T-helper 9 cell (primary cell): ENCODE measurements around the gene SLC2A3.
"Not testable (repeated sequence)": the region's sequence is repeated elsewhere in the genome, so short reads cannot be mapped to it uniquely, and the experiment has no call there.

Experiments
- DNase-seq: peaks from one replicate; pipeline ENCODE4 v3.0.0-alpha.2; 2020

The SLC2A3 gene

DNA sequence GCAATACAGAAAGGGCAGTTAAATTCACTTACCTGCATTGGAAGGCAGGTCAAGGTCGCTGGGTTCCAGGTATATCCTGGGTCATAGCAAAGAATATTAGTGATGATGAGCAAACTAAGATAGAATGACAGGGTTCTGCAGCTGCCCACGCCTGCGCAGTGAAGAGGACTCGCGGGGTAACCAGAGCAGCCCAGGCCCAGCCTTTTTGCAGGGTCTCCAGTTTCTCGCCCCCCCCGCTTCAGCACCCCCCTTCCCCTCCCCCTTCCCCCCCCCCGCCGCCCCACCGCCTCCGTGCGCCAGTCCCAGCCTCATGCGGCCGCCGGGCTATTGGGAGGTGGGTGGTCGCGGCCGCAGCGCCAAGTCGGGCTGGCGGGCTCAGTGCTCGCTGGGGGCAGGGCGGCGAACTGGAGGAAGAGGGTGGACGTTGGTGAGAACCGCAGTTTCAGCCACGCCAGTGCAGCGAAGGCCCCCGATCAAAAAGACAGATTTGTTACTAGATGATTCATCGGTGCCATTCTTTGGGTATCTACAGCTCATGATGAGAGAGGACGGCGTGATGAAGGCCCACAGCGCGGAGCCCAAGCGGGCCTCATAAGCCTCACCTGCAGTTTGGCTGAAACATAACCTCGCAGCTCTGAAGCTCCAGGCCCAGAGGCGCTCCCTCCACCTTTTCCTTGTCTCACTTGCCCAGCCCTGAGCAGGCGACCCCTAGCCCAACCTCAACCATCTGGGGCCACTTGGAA, 20.2 kb downstream of the SLC2A3 start:
- no peak for DNase-seq

DNA sequence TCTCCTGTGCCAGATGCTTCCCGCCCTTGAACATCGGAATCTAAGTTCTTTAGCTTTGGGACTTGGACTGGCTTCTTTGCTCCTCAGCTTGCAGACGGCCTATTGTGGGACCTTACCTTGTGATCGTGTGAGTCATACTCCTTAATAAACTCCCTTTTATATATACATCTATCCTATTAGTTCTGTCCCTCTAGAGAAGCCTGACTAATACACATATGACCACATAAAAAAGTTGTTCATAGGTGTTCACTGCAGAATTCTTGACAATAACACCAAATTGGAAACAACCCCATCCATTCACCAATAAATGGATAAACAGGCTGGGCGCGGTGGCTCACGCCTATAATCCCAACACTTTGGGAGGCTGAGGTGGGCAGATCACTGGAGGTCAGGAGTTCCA, 25.9 kb downstream of the SLC2A3 start:
- not testable (repeated sequence) for DNase-seq

DNA sequence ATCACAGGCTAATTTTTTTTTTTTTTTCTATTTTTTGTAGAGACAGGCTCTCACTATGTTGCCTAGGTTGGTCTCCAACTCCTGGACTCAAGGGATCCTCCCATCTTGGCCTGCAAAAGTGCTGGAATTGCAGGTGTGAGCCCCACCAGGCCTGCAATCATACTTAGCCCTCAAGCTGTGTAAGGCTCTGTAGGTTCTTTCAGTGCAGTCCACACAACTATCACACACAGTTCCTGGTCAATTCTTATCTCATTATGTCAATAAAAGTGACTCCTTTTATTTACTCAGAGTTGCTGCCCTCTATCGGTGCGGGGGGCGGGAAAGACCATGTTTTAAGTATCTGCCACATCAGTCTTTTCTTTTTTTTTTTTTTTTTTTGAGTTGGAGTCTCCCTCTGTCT, 29.0 kb downstream of the SLC2A3 start:
- DNase-seq = no peak

DNA sequence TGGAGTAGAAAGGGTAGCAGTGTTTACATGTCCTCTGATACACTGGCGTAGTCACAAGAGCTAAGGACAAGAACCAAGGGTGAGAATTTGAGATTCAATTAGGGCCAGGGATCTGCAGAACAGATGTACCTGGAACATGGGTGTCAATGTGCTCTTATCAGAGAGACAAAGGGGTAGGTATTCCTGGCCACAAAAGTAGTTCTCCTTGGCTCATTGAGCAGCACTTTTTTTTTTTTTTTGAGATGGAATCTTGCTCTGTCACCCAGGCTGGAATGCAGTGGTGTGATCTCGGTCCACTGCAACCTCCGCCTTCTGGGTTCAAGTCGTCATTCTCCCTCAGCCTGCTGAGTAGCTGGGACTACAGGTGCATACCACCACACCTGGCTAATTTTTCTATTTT, 29.7 kb downstream of the SLC2A3 start:
- not testable (repeated sequence) for DNase-seq

DNA sequence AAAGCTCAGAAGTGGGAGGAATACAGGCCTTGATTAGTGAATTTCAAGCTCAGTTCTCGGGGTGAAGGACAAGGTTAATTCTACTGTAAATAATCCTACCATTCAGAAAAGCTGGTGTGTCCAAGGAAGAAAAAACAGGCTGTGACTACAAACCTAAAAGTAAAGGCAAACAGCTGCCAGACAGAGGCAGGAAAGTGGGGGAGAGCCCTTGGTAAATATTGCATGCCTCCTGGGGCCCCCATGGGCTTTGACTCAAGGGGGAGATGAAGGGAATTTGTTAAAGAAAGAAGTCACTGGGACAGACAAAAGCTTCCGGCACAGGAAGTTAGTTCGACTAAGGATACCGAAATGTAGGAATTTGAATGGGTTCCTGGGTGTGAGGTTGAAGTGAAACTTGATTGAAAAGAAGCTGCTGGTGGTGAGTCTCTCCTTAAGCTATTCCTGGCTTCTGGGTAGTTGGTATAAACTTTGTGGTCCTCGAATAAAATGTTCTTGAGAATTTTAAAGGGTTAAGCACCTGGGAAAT, 30.3 kb downstream of the SLC2A3 start:
- not testable (repeated sequence) for DNase-seq

DNA sequence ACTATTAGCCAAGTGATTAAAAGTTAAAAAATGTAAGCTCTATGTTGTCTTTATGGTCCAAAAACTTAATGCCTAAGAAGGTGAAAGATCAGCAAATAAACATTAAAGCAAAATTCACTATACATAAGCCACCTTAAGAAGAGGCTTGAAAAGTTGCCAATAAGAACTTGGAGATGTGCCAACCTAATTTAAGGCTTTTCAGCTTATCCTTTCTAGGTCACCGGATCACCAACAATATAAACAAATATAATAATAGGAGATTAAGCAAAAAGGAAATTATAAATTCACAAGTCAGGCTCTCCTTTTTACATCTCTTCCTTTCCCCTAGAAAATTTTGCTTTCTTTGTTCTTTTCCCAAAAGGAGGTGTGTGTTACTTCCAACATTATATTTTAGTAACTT, 30.9 kb downstream of the SLC2A3 start:
- no peak for DNase-seq

DNA sequence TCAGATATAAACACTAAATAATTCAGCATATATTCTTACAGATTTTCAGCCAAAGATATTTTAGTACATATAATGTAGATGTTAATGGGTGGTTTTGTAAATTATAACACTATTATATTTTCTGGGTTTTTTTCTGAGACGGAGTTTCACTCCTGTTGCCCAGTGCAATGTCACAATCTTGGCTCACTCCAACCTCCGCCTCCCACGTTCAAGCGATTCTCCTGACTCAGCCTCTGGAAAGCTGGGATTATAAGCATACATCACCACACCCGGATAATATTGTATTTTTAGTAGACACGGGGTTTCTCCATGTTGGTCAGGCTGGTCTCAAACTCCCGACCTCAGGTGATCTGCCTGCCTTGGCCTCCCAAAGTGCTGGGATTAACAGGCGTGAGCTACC, 33.6 kb downstream of the SLC2A3 start:
- not testable (repeated sequence) for DNase-seq

DNA sequence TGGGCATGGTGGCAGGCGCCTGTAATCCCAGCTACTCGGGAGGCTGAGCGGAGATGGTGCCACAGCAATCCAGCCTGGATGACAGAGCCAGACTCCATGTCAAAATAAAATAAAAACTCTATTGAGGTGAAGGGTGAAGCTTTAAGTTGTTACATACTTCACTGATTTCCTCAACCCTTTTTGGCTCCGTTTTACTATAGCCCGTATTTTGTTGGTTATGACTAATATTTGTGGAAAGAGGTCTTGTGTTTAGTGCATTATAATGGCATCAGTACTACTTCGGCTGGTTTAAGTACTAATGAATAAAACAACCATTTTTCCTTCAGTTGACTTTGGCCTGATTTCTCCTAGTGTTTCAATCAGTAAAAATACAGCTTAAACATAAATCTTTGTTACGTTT, 36.2 kb downstream of the SLC2A3 start:
- DNase-seq = no peak

DNA sequence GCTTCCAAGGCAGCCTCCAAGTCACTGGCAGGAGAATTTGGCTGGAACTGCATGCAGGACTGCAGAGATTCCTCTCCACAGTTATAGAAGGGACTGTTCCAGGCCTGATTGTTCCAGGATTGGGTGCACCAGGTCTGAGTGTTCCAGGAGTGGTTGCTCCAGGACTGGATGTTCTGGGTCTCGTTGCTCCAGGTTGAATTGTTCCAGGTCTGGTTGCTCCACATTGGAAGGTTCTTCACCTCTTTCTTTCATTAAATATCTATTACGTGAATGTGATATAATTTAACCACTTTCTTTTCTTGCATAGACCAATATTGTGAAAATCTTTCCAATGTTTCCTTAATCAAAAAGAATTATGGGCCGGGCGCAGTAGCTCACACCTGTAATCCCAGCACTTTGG, 39.3 kb downstream of the SLC2A3 start:
- not testable (repeated sequence) for DNase-seq

DNA sequence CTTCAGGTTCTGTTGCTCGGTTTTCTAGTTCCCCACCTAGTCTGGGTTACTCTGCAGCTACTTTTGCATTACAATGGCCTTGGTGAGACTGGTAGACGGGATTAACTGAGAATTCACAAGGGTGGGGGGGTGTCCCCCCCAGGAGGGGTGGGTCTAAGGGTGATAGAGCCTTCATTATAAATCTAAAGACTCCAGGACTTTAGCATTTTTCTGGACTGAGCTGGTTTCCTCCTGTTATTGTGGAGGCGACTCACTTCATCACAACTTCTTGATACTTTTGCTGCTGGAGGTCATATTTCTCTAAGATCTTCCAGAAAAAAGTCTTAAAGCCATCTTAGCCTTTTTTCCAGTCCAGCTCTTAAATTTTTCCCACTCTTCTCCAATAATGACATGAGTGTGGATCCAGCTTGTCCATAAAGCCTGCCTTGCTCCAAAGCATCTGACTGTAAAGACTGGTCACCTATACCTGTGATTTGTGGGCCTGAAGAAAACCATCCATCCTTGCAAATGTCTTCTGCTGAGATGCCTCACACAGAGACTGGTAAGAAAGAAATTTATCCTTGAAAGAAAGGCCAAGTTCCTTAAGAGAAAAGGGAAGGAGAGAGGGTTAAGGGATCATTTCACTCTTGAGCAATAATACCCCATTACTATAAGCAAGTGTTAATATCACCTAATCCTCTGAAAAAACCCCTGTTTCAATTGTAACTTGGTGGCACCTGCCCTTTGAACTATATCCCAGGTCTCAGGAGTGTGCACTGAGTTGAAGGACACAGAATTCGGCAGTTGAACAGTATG, 43.6 kb downstream of the SLC2A3 start:
- no peak for DNase-seq

DNA sequence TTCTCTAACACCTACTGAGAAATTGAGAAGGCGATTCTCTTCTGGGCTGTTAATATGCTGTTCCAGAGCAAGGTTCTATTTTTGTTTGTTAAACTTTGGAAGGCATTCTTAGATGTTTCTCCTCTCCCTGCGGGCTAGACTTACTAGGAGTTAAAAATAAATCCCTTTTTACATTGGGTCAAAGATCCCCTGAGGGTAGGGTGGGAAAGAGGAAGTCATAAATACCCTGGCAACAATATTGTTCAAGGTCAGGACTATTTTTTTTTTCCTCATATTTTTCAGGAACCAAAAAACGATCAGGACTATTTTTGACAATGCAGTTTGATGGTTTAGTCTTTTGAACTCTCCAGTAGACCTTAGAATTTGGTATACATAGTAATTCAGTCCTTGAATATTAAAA, 51.3 kb downstream of the SLC2A3 start:
- DNase-seq = no peak

DNA sequence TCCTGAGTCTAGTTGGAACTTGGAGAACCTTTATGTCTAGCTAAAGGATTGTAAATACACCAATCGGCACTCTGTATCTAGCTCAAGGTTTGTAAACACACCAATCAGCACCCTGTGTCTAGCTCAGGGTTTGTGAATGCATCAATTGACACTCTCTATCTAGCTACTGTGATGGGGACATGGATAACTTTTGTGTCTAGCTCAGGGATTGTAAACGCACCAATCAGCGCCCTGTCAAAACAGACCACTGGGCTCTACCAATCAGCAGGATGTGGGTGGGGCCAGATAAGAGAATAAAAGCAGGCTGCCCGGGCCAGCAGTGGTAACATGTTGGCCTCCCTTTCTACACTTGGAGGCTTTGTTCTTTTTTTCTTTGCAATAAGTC, 54.3 kb downstream of the SLC2A3 start:
- not testable (repeated sequence) for DNase-seq

DNA sequence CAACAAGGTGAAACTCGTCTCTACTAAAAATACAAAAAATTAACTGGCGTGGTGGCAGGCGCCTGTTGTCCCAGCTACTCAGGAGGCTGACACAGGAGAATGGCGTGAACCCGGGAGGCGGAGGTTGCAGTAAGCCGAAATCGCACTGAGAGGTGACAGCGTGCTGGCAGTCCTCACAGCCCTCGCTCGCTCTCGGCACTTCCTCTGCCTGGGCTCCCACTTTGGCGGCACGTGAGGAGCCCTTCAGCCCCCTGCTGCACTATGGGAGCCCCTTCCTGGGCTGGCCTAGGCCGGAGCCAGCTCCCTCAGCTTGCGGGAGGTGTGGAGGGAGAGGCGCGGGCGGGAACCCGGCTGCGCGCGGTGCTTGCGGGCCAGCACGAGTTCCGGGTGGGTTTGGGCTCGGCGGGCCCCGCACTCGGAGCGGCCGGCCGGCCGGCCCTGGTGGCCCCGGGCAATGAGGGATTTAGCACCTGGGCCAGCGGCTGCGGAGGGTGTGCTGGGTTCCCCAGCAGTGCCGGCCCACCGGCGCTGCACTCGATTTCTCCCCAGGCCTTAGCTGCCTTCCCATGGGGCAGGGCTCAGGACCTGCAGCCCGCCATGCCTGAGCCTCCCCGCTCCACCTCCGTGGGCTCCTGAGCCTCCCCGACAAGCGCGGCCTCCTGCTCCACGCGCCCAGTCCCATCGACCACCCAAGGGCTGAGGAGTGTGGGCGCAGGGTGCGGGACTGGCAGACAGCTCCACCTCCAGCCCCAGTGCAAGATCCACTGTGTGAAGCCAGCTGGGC, 54.8 kb downstream of the SLC2A3 start:
- DNase-seq = not testable (repeated sequence)

DNA sequence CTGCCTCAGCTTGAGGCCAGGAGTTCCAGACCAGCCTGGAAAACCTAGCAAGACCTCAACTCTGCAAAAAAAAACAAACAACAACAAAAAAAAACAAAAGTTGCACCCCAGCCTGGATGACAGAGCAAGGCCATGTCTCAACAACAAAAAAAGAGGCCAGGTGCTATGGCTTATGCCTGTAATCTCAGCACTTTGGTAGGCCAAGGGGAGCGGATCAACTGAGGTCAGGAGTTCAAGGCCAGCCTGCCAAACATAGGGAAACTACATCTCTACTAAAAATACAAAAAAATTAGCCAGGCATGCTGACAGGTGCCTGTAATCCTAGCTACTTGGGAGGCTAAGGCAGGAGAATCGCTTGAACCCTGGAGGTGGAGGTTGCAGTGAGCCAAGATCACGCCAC, 56.7 kb downstream of the SLC2A3 start:
- no peak for DNase-seq

DNA sequence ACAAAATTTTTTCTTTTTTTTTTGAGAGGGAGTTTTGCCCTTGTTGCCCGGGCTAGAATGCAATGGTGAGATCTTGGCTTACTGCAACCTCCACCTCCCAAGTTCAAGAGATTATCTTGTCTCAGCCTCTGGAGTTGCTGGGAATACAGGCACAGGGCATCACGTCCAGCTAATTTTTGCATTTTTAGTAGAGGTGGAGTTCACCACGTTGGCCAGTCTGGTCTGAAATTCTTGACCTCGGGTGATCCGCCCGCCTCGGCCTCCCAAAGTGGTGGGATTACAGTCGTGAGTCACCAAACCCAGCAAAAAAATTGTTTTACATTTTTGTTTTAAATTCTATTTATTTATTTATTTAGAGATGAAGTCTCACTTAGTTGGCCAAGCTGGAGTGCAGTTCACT, 58.6 kb downstream of the SLC2A3 start:
- DNase-seq = no peak

DNA sequence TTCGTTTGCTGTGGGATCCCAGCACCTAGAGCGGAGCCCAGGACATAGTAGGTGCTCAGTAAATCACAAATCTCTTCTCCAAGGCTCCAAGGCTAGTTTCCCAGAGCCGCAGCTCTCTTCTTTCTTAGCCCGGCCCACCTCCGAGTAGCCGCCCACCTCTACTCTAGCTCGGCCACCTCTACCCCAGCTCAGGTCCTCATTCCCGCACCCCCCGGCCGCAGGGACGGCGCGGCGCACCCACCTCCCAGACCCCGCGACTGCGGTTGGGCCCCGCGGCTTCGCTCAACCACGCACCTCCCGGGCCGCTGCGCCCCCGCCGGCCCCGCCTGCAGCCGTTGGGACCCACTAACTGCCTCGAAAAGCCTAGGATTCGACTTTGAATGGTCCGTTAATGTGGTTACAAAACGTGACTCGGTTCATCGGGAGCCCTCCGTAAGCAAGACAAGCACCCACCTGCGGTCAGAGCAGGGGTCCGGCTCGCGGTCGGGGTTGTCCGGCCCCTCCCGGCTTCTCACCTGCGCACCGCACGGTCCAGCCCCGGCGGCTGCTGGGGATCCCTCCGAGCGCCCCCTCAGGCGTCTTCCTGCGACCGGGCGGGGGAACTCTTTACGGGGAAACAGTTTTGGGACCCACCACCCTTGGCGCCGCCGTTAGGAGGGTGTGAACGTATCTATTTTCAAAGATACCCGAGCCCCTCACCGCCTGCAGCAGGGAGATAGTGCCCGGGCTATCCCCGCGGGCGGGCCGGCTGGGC, 63.2 kb downstream of the SLC2A3 start, which contains the start of gene SLC2A14:
TSS of gene SLC2A14 (minus strand) at position 350 of the 754 bp plus-strand sequence. CDS start 3,035 bp downstream, outside the sequence.
- no peak for DNase-seq

DNA sequence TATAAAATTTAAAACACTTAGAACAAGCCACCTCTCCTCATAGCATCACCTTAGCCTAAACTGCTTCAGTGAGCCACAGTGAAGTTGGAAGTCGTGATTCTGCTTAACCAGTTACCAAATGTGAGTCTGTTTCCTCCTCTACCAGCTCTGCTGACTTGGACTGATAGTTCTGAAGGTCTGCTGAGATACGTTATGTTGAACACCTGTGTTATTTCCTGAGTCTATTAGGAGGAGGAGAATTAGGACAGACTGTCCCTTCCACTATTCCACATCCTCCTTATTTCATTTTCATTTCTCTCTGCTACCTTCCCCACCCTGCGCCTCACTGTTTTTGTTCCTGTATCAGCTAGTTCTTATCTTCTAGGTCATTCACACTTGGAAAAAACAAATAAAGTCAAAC, 65.7 kb downstream of the SLC2A3 start:
- no peak for DNase-seq
